ENCODE results near the gene GDF9. TPM values are rescaled to one million over a fixed set of nuclear protein-coding genes. Genes with fewer than 3 reads are reported as not detected.

GDF9 gene
- total RNA-seq, 1 experiment from 2014 or later = 0.59 TPM

GRCh38 chr5:132813599-132814502 is 52.4 kb downstream of the GDF9 start:
- intact Hi-C loops (cut with micrococcal nuclease; ENCODE audit: unreplicated experiment) = loop anchor here (10.0 kb wide), 1 partner anchor 429 kb away; no protein-coding TSS in a partner anchor
- ChIA-PET CTCF (interaction anchor here (1.0 kb wide), 1 partner anchor 59 kb away, joined by 5 read pairs; no protein-coding TSS in a partner anchor), POLR2A (interaction anchor here (0.6 kb wide), 1 partner anchor 174 kb away, joined by 3 read pairs; no protein-coding TSS in a partner anchor)
- Histone ChIP-seq H3K9me3 (no peaks in the 10 kb centered on the region), H3K27me3 (replicated peaks; ENCODE audit: control insufficient read depth, insufficient read depth, low read length) (no peaks in the 10 kb centered on the region), H3K4me1 (peaks cover 6% of the 10 kb centered on the region), H3K4me3 (ENCODE audit: low read depth, low read length) (peak overlapping the region; percentile 44), H3K36me3 (ENCODE audit: control insufficient read depth, insufficient read depth, low read length) (no peaks in the 10 kb centered on the region)
- no peaks in the 10 kb centered on the region for H3K9me3 Mint-ChIP-seq (ENCODE audit: unreplicated experiment)
- no peak overlapping the region for H3K27ac Mint-ChIP-seq (ENCODE audit: unreplicated experiment)
- BruUV-seq (replicated peaks) = no TSS peak
- peaks cover 6% of the 10 kb centered on the region for H3K4me1 Mint-ChIP-seq (ENCODE audit: low read depth, unreplicated experiment)
- peak in 1 of 2 experiments; percentile 59 for DNase-seq
- peak overlapping the region; percentile 76 for H3K4me3 Mint-ChIP-seq (ENCODE audit: unreplicated experiment)
- no peaks in the 10 kb centered on the region for H3K27me3 Mint-ChIP-seq (ENCODE audit: insufficient read depth, unreplicated experiment)
- no peak for TF ChIP-seq CTCF (IDR thresholded peaks at IDR 0.05; ENCODE audit: insufficient read depth in 1 of 2, low read depth in 1 of 2, low read length in 1 of 2, severe bottlenecking in 1 of 2, unreplicated experiment in 1 of 2)
- H3K36me3 Mint-ChIP-seq (ENCODE audit: insufficient read depth, unreplicated experiment) = no peaks in the 10 kb centered on the region

- Mint-ChIP-seq H3K4me1 (ENCODE audit: low read depth, unreplicated experiment) (peaks cover 6% of the 10 kb centered on the region), H3K27ac (ENCODE audit: unreplicated experiment) (no peak within 1 kb of the TSS), H3K27me3 (ENCODE audit: insufficient read depth, unreplicated experiment) (no peaks in the 10 kb centered on the region), H3K36me3 (ENCODE audit: insufficient read depth, unreplicated experiment) (no peaks in the 10 kb centered on the region), H3K4me3 (ENCODE audit: unreplicated experiment) (peak within 1 kb of the TSS; percentile 76), H3K9me3 (ENCODE audit: unreplicated experiment) (no peaks in the 10 kb centered on the region)
- no peak for TF ChIP-seq CTCF (IDR thresholded peaks at IDR 0.05; ENCODE audit: insufficient read depth in 1 of 2, low read depth in 1 of 2, low read length in 1 of 2, severe bottlenecking in 1 of 2, unreplicated experiment in 1 of 2)
- DNase-seq = peak; percentile 68 to 76
- intact Hi-C loops (cut with micrococcal nuclease; ENCODE audit: unreplicated experiment) = loop anchor here (10.0 kb wide), 1 partner anchor 428 kb away; no protein-coding TSS in a partner anchor
- no peaks in the 10 kb centered on the region for H3K27me3 ChIP-seq (replicated peaks; ENCODE audit: control insufficient read depth, insufficient read depth, low read length)
- H3K4me1 ChIP-seq = peaks cover 6% of the 10 kb centered on the region
- peak within 1 kb of the TSS; percentile 44 for H3K4me3 ChIP-seq (ENCODE audit: low read depth, low read length)
- no peaks in the 10 kb centered on the region for H3K9me3 ChIP-seq
- BruUV-seq (replicated peaks) = no TSS peak
- H3K36me3 ChIP-seq (ENCODE audit: control insufficient read depth, insufficient read depth, low read length) = no peaks in the 10 kb centered on the region
- CTCF ChIA-PET = interaction anchor here (0.6 to 1.0 kb wide), 2 partner anchors 23 to 58 kb away, joined by 3 to 5 read pairs; no protein-coding TSS in a partner anchor
- POLR2A ChIA-PET = interaction anchor here (0.6 kb wide), 3 partner anchors 173 to 238 kb away, joined by 3 to 5 read pairs (median 4); no protein-coding TSS in a partner anchor
Measured at GRCh38 chr5:132812781-132813598, 53.3 kb downstream of the GDF9 start, which contains the start of gene SOWAHA. Gene SOWAHA (plus strand): TSS chr5:132813302. CDS start chr5:132813622, 320 bp downstream.

Measured in Caco-2 (cell line).